HepG2 (cell line): ENCODE measurements around the gene ASTN2. TPM values are rescaled to one million over a fixed set of nuclear protein-coding genes. Genes with fewer than 3 reads are reported as not detected.

ENCODE experiments used
- ATAC-seq: fragments of 200-7000 bp; cut with Tn5 transposase; 3 replicates; pipeline ENCODE4 v1.9.1; 2020; ENCODE audit warnings: mild to moderate bottlenecking, moderate library complexity
- BruUV-seq: library from RNA; stranded (reverse); fragments of 400-500 nt; replicated peaks from 2 replicates; lab custom pipeline; 2021; lab: Mats Ljungman, UMichigan
- CTCF ChIA-PET: fragments of 300-600 bp; formaldehyde crosslinking; extraction: SDS; loops from one replicate; lab custom pipeline; 2021; ENCODE audit warnings: low total read pairs, inconsistent platforms, low intra/inter-chr PET ratio; lab: Yijun Ruan, JAX
- POLR2A ChIA-PET: fragments of 350-600 bp; sonication (Branson Sonifier 250); formaldehyde crosslinking; loops from one replicate; lab custom pipeline; 2020; ENCODE audit warnings: antibody characterized with exemption, inconsistent platforms; lab: Yijun Ruan, JAX
- DNase-seq: peaks from one replicate; pipeline ENCODE4 v3.0.0-alpha.2; 2015; ENCODE audit warnings: low spot score
- FAIRE-seq: peaks from 3 replicates; lab custom pipeline; 2011; peaks lifted over from hg19 to GRCh38; lab: Jason Lieb, UNC
- H2AFZ ChIP-seq: one replicate; pipeline ENCODE4 v1.6.1; 2011; ENCODE audit warnings: low read length, inconsistent platforms
- H3K27ac ChIP-seq: fragments of 300-600 bp; 3 replicates; pipeline ENCODE4 v1.8.0; 2011; ENCODE audit warnings: mixed run types, mild to moderate bottlenecking, mixed read lengths, low read length, inconsistent platforms; ENCODE audit not compliant: insufficient read depth; ENCODE audit errors: extremely low read length
- H3K27me3 ChIP-seq, 2 experiments: fragments of 200-600 bp in 1 of 2; 2 replicates in 1 of 2; 3 replicates in 1 of 2; pipeline versions ENCODE4 v1.6.0 to v1.8.0; 2011; ENCODE audit warnings: low read length in 2 of 2, mild to moderate bottlenecking in 2 of 2, moderate library complexity in 2 of 2, inconsistent platforms in 1 of 2; ENCODE audit not compliant: insufficient read depth in 2 of 2, control insufficient read depth in 1 of 2
- H3K36me3 ChIP-seq, 2 experiments: fragments of 200-600 bp in 1 of 2; replicated peaks in 1 of 2; 2 replicates in 1 of 2; 3 replicates in 1 of 2; pipeline versions ENCODE4 v1.5.1 to v1.8.0; 2011; ENCODE audit warnings: low read length in 2 of 2, inconsistent platforms in 1 of 2; ENCODE audit not compliant: insufficient read depth in 2 of 2, control insufficient read depth in 1 of 2
- H3K4me1 ChIP-seq: 2 replicates; pipeline ENCODE4 v1.5.1; 2012; ENCODE audit warnings: low read length, inconsistent platforms; ENCODE audit not compliant: insufficient read depth
- H3K4me2 ChIP-seq: 2 replicates; pipeline ENCODE4 v1.6.0; 2011; ENCODE audit warnings: low read depth, low read length, inconsistent platforms
- H3K4me3 ChIP-seq, 3 experiments: fragments of 200-600 bp in 1 of 3; sonication (generic), shearing (Covaris generic) in 1 of 3; replicated peaks in 1 of 3; 2 replicates each; pipeline ENCODE4 v1.5.1; 2011 to 2016; ENCODE audit warnings: low read length in 3 of 3, inconsistent platforms in 2 of 3, low read depth in 2 of 3, mild to moderate bottlenecking in 2 of 3, control low read depth in 1 of 3, mixed read lengths in 1 of 3; ENCODE audit not compliant: insufficient read depth in 1 of 3
- H3K79me2 ChIP-seq: one replicate; pipeline ENCODE4 v1.6.1; 2011; ENCODE audit warnings: low read length, inconsistent platforms; ENCODE audit not compliant: insufficient read depth
- H3K9ac ChIP-seq: 2 replicates; pipeline ENCODE4 v1.6.0; 2011; ENCODE audit warnings: mild to moderate bottlenecking, low read depth, low read length, inconsistent platforms; ENCODE audit not compliant: insufficient read depth
- H3K9me3 ChIP-seq: 2 replicates; pipeline ENCODE4 v1.5.1; 2012; ENCODE audit warnings: mild to moderate bottlenecking, low read length
- H4K20me1 ChIP-seq: 2 replicates; pipeline ENCODE4 v1.6.0; 2011; ENCODE audit warnings: inconsistent platforms, mild to moderate bottlenecking, low read length, moderate library complexity; ENCODE audit not compliant: insufficient read depth
- ARNT ChIP-seq: fragments of 450-650 bp; IDR thresholded peaks from 2 replicates; pipeline ENCODE4 v1.6.1; 2017
- FIP1L1 ChIP-seq: fragments of 200-400 bp; formaldehyde crosslinking; IDR thresholded peaks from 2 replicates; pipeline ENCODE4 v1.6.1; 2018; ENCODE audit warnings: low read depth, mild to moderate bottlenecking, low read length, moderate library complexity, borderline replicate concordance; ENCODE audit not compliant: insufficient read depth
- HOXD1 ChIP-seq: sonication (generic); formaldehyde crosslinking; IDR thresholded peaks from 2 replicates; pipeline ENCODE4 v1.5.0; 2020; ENCODE audit warnings: missing genetic modification reagents
- RFX1 ChIP-seq: fragments of 450-650 bp; IDR thresholded peaks from 2 replicates; pipeline ENCODE4 v1.6.1; 2017
- SMYD3 ChIP-seq: sonication (generic); formaldehyde crosslinking; IDR thresholded peaks from 2 replicates; pipeline ENCODE4 v1.8.1; 2023; ENCODE audit warnings: mild to moderate bottlenecking, missing genetic modification reagents
- TBP ChIP-seq: sonication (generic); formaldehyde crosslinking; IDR thresholded peaks from 2 replicates; pipeline ENCODE4 v1.5.0; 2020; ENCODE audit warnings: missing genetic modification reagents
- THAP7 ChIP-seq: sonication (generic); formaldehyde crosslinking; IDR thresholded peaks from 2 replicates; pipeline ENCODE4 v1.8.1; 2023; ENCODE audit warnings: mild to moderate bottlenecking, missing genetic modification reagents
- WGBS: methylation state at CpG from one replicate; pipeline ENCODE4 v1.1.6; 2017; ENCODE audit warnings: low lambda C conversion rate; 5-methylcytosine and 5-hydroxymethylcytosine counted together
- in situ Hi-C: cut with HindIII; loops from 2 replicates; pipeline ENCODE4 v1.10.0; 2017; ENCODE audit warnings: low pct_unique_long_range_greater_than_20kb; ENCODE audit not compliant: extremely low pct_ligation_motif_present
- intact Hi-C: fragments of 100-400 bp; cut with micrococcal nuclease; formaldehyde crosslinking; loops from one replicate; pipeline ENCODE4 v1.10.0; 2022; ENCODE audit not compliant: unreplicated experiment
- polyA plus RNA-seq, 8 experiments: library from polyadenylated mRNA; depleted of rRNA in 3 of 8; stranded (reverse) in 7 of 8; unstranded in 1 of 8; fragments of >200 nt; fragmentation: Illumina TruSeq in 4 of 8; extraction: Trizol in 4 of 8; gene quantifications; 2 replicates each; pipeline versions ENCODE4 v1.2.1 to v1.2.3, GENCODE V29; 2011 to 2016; ENCODE audit warnings: low read depth in 4 of 8, missing spikeins in 1 of 8, mixed read lengths in 1 of 8; ENCODE audit not compliant: insufficient read depth in 1 of 8
- total RNA-seq, 5 experiments: library from RNA; depleted of rRNA; stranded (reverse); fragments of >200 nt; fragmentation: Illumina TruSeq; extraction: Trizol; gene quantifications; 2 replicates each; pipeline ENCODE4 v1.2.3, GENCODE V29; 2016; ENCODE audit warnings: low read depth in 1 of 5

Gene ASTN2
- total and polyA plus RNA-seq, 2 of the 13 experiments (the other 11 are each of a cell fraction or from before 2014, with no cell fraction given): 5.2 to 13.5 TPM

- Histone ChIP-seq H3K9me3 (no peaks in the 10 kb centered on the region), H3K9ac (no peak overlapping the region), H2AFZ (no peak overlapping the region), H3K27me3 (peaks cover 0 to 11% of the 10 kb centered on the region in 2 experiments; a peak in 3 of 5 replicates), H3K36me3 (no peaks in the 10 kb centered on the region), H3K79me2 (no peaks in the 10 kb centered on the region), H3K27ac (no peak overlapping the region), H4K20me1 (no peaks in the 10 kb centered on the region), H3K4me1 (no peaks in the 10 kb centered on the region), H3K4me3 (no peak overlapping the region), H3K4me2 (no peak overlapping the region)
- WGBS: 12% methylated on average over 10 of the region's 10 CpGs
- intact Hi-C loops (no loop called here), in situ Hi-C loops (no loop called here)
- BruUV-seq: no TSS peak
- TF ChIP-seq SMYD3 (no peak), ARNT (no peak)
- FAIRE-seq (no peak), ATAC-seq (no peak), DNase-seq (no peak)
- CTCF ChIA-PET: no interaction called here
- POLR2A ChIA-PET: no interaction called here
Observed at GRCh38 chr9:116910201-116910600, 504.7 kb downstream of the ASTN2 start.

GRCh38 chr9:116907989-116908388 lies 506.9 kb downstream of the ASTN2 start:
- Histone ChIP-seq H3K9me3 (no peaks in the 10 kb centered on the region), H3K27ac (no peak overlapping the region), H3K9ac (no peak overlapping the region), H2AFZ (no peak overlapping the region), H3K4me3 (no peak overlapping the region)
- POLR2A ChIA-PET: no interaction called here
- intact Hi-C loops: no loop called here
- no peak for ATAC-seq
- TF ChIP-seq TBP (no peak), THAP7 (CRISPR knock-in tag) (no peak), RFX1 (no peak), HOXD1 (CRISPR knock-in tag) (no peak), FIP1L1 (no peak)
- TF ChIP-seq, all 625 proteins: peak for 0
- CTCF ChIA-PET: no interaction called here
- Histone ChIP-seq H3K4me2 (no peak overlapping the region), H4K20me1 (no peaks in the 10 kb centered on the region), H3K36me3 (no peaks in the 10 kb centered on the region), H3K79me2 (no peaks in the 10 kb centered on the region), H3K27me3 (peaks cover 0 to 12% of the 10 kb centered on the region in 2 experiments; a peak in 3 of 5 replicates), H3K4me1 (no peaks in the 10 kb centered on the region)
- no TSS peak for BruUV-seq
- DNase-seq (no peak), FAIRE-seq (no peak)
- in situ Hi-C loops: no loop called here
- 0% methylated on average over 3 of the region's 3 CpGs for WGBS
